Midbrain (tissue), 1 donor: ENCODE results near the gene ULK1.

Source experiments
- DNase-seq: peaks from one replicate; lab custom pipeline; 2025; lab: John Stamatoyannopoulos, UW

ULK1 gene

GRCh38 chr12:131894313-131894860, at the start of gene ULK1:
Gene ULK1, plus strand, starts transcription at chr12:131894622. Its CDS starts 380 bp downstream, at chr12:131895002.
- peak; percentile 94 for DNase-seq

GRCh38 chr12:131844656-131845055, 49.8 kb upstream of the ULK1 start:
- no peak for DNase-seq

GRCh38 chr12:131845121-131845520, 49.3 kb upstream of the ULK1 start:
- no peak for DNase-seq

GRCh38 chr12:131847456-131847855, 47.0 kb upstream of the ULK1 start:
- no peak for DNase-seq

GRCh38 chr12:131848753-131849152, 45.7 kb upstream of the ULK1 start:
- no peak for DNase-seq

GRCh38 chr12:131849700-131850553, 44.5 kb upstream of the ULK1 start:
- no peak for DNase-seq

- no peak for DNase-seq
These were observed 43.4 kb upstream of the ULK1 start for GRCh38 chr12:131850856-131851559.

- DNase-seq, result no peak
These were observed 42.5 kb upstream of the ULK1 start for GRCh38 chr12:131851741-131852550.

- DNase-seq, result no peak
These were observed 41.7 kb upstream of the ULK1 start for GRCh38 chr12:131852551-131853299.

GRCh38 chr12:131853832-131854797, 40.3 kb upstream of the ULK1 start:
- DNase-seq, result no peak

- no peak for DNase-seq
These were observed 39.5 kb upstream of the ULK1 start for GRCh38 chr12:131854861-131855476.

GRCh38 chr12:131855521-131856142, 38.8 kb upstream of the ULK1 start:
- DNase-seq, result no peak

GRCh38 chr12:131856366-131857097, 37.9 kb upstream of the ULK1 start:
- DNase-seq, result no peak

- DNase-seq, result no peak
These were observed 36.2 kb upstream of the ULK1 start for GRCh38 chr12:131857908-131858850.

GRCh38 chr12:131860472-131861260, 33.8 kb upstream of the ULK1 start:
- DNase-seq, result no peak

- DNase-seq, result no peak
These were observed 33.0 kb upstream of the ULK1 start for GRCh38 chr12:131861261-131862083.
